ENCODE results near the gene DCLK3. TPM values are rescaled to one million over a fixed set of nuclear protein-coding genes. Genes with fewer than 3 reads are reported as not detected.
A peak's percentile ranks its signal among the peaks of the same experiment; 100 is the strongest.

The DCLK3 gene
- total RNA-seq, 1 donor from 2014 or later, result not detected

DNA sequence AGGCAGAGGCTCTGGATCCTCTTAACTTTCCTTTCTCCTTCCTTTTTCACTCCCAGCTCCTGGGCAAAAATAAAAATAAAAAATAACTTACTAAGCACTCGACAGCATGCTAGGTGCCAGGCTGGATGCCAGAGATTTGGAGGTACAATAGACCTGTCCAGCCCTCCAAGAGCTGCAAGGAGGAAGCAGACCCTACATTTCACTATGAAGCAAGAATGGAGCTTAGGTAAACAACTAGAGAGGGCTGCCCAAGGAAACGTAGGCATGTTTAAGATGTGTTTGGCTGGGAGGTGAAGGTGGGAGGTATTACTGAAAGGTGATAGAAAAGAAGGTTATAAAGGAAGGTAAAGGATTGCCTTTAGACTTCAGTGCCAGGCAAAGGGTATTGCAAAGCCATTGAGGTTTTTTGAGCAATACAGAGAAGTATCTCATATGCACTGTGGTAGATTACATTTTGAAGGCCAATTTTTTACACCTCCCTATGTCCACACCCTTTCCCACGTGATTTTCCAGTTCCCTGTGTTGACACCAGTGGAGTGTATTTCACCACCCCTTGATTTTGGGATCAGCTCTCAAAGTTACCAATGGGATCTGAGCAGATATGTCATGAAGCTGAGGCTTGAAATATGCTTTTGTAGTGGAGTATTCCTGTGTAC, 69.1 kb downstream of the DCLK3 start:
- Histone ChIP-seq H3K27ac (no peak overlapping the region), H3K4me3 (no peak overlapping the region), H3K4me1 (no peaks in the 10 kb centered on the region), H3K27me3 (no peaks in the 10 kb centered on the region), H3K36me3 (no peaks in the 10 kb centered on the region), H3K9me3 (no peaks in the 10 kb centered on the region)
- TF ChIP-seq, protein P1, sequence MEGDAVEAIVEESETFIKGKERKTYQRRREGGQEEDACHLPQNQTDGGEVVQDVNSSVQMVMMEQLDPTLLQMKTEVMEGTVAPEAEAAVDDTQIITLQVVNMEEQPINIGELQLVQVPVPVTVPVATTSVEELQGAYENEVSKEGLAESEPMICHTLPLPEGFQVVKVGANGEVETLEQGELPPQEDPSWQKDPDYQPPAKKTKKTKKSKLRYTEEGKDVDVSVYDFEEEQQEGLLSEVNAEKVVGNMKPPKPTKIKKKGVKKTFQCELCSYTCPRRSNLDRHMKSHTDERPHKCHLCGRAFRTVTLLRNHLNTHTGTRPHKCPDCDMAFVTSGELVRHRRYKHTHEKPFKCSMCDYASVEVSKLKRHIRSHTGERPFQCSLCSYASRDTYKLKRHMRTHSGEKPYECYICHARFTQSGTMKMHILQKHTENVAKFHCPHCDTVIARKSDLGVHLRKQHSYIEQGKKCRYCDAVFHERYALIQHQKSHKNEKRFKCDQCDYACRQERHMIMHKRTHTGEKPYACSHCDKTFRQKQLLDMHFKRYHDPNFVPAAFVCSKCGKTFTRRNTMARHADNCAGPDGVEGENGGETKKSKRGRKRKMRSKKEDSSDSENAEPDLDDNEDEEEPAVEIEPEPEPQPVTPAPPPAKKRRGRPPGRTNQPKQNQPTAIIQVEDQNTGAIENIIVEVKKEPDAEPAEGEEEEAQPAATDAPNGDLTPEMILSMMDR (IDR thresholded peaks at IDR 0.05), result no peak
- ATAC-seq, result peak; percentile 65
- intact Hi-C loops (cut with DNase I), result no loop called here
- DNase-seq, result no peak

DNA sequence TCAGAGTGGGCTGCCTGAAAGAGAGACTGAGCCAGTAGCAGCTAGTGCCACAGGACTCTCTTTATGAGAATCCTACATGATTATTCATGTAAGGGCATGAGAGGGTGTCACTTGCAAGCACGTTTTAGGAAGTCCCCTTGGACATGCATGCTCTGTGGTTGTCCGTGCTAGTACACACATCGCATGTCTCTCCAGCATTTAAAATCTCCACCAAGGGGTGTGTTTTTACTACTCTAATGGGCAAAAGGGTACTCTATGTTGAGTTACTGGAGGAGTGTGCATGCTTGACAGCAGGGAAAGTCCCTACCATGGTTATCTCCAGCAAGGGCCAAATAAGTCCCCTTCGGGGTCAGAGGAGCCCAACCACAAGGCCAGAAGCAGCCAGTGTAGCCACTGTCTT, 70.7 kb downstream of the DCLK3 start:
- H3K36me3 ChIP-seq, result no peaks in the 10 kb centered on the region
- TF ChIP-seq, protein P1 (IDR thresholded peaks at IDR 0.05), result no peak
- DNase-seq (no peak), ATAC-seq (no peak)
- H3K9me3 ChIP-seq, result no peaks in the 10 kb centered on the region
- no peak overlapping the region for H3K27ac ChIP-seq
- no peak overlapping the region for H3K4me3 ChIP-seq
- H3K27me3 ChIP-seq, result no peaks in the 10 kb centered on the region
- intact Hi-C loops (cut with DNase I), result no loop called here
- H3K4me1 ChIP-seq, result no peaks in the 10 kb centered on the region

DNA sequence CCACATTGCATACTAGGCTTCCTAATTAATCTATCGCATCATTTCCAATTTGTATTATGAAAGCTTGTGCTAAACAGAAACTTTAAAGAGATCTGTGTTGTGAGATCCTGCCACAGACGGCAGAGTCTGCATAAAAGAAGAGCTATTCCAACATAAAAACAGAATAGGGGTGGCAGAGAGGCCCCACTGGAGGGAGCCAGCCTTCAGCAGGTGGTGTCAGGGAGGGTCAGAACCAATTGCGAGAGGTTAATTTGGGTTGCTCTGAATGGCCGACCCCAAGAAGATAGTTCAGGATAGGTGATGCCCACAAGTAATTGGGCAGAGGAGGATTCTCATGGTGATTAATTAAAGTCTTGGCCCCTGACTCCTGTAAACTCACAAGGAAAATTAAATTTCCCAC, 74.8 kb downstream of the DCLK3 start:
- intact Hi-C loops (cut with DNase I), result no loop called here
- no peak for ATAC-seq
- H3K27ac ChIP-seq, result no peak overlapping the region
- no peak for DNase-seq
- no peaks in the 10 kb centered on the region for H3K27me3 ChIP-seq
- H3K36me3 ChIP-seq, result no peaks in the 10 kb centered on the region
- no peaks in the 10 kb centered on the region for H3K9me3 ChIP-seq
- TF ChIP-seq, protein P1 (IDR thresholded peaks at IDR 0.05), result no peak
- H3K4me1 ChIP-seq, result no peaks in the 10 kb centered on the region
- no peak overlapping the region for H3K4me3 ChIP-seq

DNA sequence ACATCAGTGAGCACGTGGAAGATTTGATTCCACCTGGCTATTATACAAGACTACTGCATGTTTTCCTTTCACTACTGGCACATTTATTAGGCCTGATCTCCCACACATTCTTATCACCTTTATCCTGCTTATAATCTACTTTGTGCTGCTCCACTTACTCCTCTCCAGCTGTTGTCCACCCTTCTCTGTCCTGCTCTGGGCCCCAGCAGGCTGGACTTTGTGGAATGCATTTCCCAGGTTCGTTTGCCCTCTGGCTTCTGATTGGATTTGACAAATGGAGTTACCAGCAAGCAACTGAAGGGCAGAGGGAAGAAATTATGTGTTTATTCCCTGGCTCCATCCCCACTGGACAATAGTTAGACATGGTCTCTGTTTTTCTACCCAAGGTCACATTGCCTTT, 75.5 kb downstream of the DCLK3 start:
- H3K36me3 ChIP-seq, result no peaks in the 10 kb centered on the region
- intact Hi-C loops (cut with DNase I), result no loop called here

DNA sequence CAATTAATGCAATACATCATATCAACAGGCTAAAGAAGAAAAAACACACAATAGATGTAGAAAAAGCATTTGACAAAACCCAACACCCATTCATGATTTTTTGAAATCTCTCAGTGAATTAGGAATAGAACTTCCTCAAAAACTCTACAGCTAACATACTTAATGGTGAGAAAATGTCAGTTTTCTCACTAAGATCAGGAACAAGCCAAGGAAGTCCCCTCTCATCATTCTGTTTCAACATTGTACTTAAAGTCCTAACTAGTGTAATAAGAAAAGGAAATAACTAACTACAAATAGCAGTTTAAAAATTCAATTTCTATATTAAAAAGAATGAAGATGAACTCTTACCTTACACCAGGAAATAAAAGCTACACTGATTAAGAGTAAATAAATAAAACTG, 77.8 kb downstream of the DCLK3 start:
- no peak for DNase-seq
- H3K9me3 ChIP-seq, result no peaks in the 10 kb centered on the region
- TF ChIP-seq, protein P1 (IDR thresholded peaks at IDR 0.05), result no peak
- H3K4me1 ChIP-seq, result no peaks in the 10 kb centered on the region
- no peak overlapping the region for H3K27ac ChIP-seq
- no peaks in the 10 kb centered on the region for H3K36me3 ChIP-seq
- no peak for ATAC-seq
- intact Hi-C loops (cut with DNase I), result no loop called here
- H3K4me3 ChIP-seq, result no peak overlapping the region
- no peaks in the 10 kb centered on the region for H3K27me3 ChIP-seq

More for the DNA sequence above, 75.5 kb downstream of the DCLK3 start:
- no peak for ATAC-seq
- Histone ChIP-seq H3K4me3 (no peak overlapping the region), H3K27me3 (no peaks in the 10 kb centered on the region), H3K9me3 (no peaks in the 10 kb centered on the region), H3K4me1 (no peaks in the 10 kb centered on the region), H3K27ac (no peak overlapping the region)
- TF ChIP-seq, protein P1 (IDR thresholded peaks at IDR 0.05), result no peak
- DNase-seq, result no peak

DNA sequence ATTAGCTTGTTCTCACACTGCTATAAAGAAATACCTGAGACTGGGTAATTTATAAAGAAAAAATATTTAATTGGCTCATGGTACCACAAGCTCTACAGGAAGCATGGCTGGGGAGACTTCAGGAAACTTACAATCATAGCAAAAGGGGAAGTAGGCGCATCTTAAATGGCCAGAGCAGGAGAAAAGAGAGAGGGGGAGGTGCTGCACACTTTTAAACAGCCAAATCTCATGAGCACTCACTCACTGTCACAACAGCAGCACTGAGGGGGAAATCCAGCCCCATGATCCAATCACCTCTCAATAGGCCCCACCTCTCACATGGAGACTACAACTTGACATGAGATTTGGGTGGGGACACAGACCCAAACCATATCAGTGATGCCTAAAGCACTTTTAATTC, 82.5 kb downstream of the DCLK3 start:
- H3K9me3 ChIP-seq, result peaks cover 10% of the 10 kb centered on the region
- no peak for ATAC-seq

More for the DNA sequence above, 82.5 kb downstream of the DCLK3 start:
- H3K27ac ChIP-seq, result no peak overlapping the region
- no peaks in the 10 kb centered on the region for H3K4me1 ChIP-seq
- no peaks in the 10 kb centered on the region for H3K27me3 ChIP-seq
- H3K36me3 ChIP-seq, result no peaks in the 10 kb centered on the region
- intact Hi-C loops (cut with DNase I), result no loop called here
- TF ChIP-seq, protein P1 (IDR thresholded peaks at IDR 0.05), result no peak
- no peak for DNase-seq
- H3K4me3 ChIP-seq, result no peak overlapping the region

Data from upper lobe of right lung (tissue), 1 donor.